Measurements from ENCODE around the gene KSR2.

DNA sequence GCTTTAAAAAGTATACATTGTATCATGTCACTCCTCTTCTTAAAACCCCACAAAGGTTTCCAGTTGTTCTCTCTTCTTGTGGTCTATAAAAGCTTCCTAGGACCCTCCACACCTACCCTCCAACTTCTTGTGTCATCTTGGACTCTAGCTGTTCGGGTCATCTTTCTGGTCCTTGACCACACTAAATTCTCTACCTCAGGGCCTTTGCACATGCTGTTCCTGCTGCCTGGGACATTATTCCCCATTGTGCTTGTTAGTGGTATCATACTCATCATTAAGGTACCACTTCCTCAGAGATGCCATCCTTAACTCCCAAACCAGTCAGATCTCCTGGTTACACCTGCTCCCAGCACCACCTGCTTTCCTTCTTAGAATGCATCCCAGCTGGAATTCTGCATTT is 294.0 kb downstream of the KSR2 start:
- no peak for TF ChIP-seq CTCF (IDR thresholded peaks at IDR 0.05)
- TF ChIP-seq POLR2AphosphoS5 (IDR thresholded peaks at IDR 0.05; ENCODE audit: insufficient read depth in 1 of 2, low read depth in 1 of 2), result no peak
- TF ChIP-seq POLR2A (IDR thresholded peaks at IDR 0.05), result no peak
